OCI-LY3 (cell line): ENCODE data around the gene CUL1.

Experiments
- H2AFZ ChIP-seq: fragments of 200-600, 300-600 bp; shearing (Covaris generic); 2 replicates; pipeline ENCODE4 v1.6.0; 2014; ENCODE audit warnings: antibody characterized with exemption, low read depth, low read length
- H3K27ac ChIP-seq: fragments of 200-600, 300-600 bp; sonication (generic); 2 replicates; pipeline ENCODE4 v1.5.1; 2014; ENCODE audit warnings: mild to moderate bottlenecking, low read length, moderate library complexity, mixed read lengths
- H3K27me3 ChIP-seq: fragments of 200-600, 300-600 bp; sonication (generic); 2 replicates; pipeline ENCODE4 v1.6.1; 2014; ENCODE audit warnings: low read depth, low read length, mixed read lengths
- H3K36me3 ChIP-seq: fragments of 200-600, 300-600 bp; sonication (generic); replicated peaks from 2 replicates; pipeline ENCODE3; 2014; ENCODE audit warnings: low read depth, low read length, mixed read lengths
- H3K4me1 ChIP-seq: fragments of 300-600, 200-600 bp; sonication (generic); 2 replicates; pipeline ENCODE4 v1.6.1; 2014; ENCODE audit warnings: low read length, mixed read lengths
- H3K4me2 ChIP-seq: fragments of 200-600, 300-600 bp; sonication (generic); 2 replicates; pipeline ENCODE4 v1.6.1; 2014; ENCODE audit warnings: low read length, mixed read lengths
- H3K4me3 ChIP-seq: fragments of 300-600, 200-600 bp; sonication (generic); 2 replicates; pipeline ENCODE4 v1.5.1; 2014; ENCODE audit warnings: antibody characterized with exemption, mild to moderate bottlenecking, low read length, moderate library complexity
- H3K79me2 ChIP-seq: fragments of 300-600, 200-600 bp; shearing (Covaris generic); 2 replicates; pipeline ENCODE4 v1.6.1; 2014; ENCODE audit warnings: mild to moderate bottlenecking, low read length, mixed read lengths
- H3K9ac ChIP-seq: fragments of 300-600, 200-600 bp; shearing (Covaris generic); 2 replicates; pipeline ENCODE4 v1.6.0; 2014; ENCODE audit warnings: mild to moderate bottlenecking, low read length, moderate library complexity
- H3K9me3 ChIP-seq: fragments of 200-600, 300-600 bp; shearing (Covaris generic); 2 replicates; pipeline ENCODE4 v1.6.1; 2014; ENCODE audit warnings: low read length, mixed read lengths; ENCODE audit not compliant: insufficient read depth
- H4K20me1 ChIP-seq: fragments of 200-600, 300-600 bp; sonication (generic); 2 replicates; pipeline ENCODE4 v1.6.1; 2016; ENCODE audit warnings: low read length, mixed read lengths; ENCODE audit not compliant: insufficient read depth
- EZH2phosphoT487 ChIP-seq: fragments of 200-600 bp; shearing (Covaris generic); IDR thresholded peaks from 2 replicates; pipeline ENCODE4 v1.6.1; 2018; ENCODE audit warnings: antibody characterized with exemption, mixed run types, low read depth
- TF ChIP-seq, protein P1 (sequence below): fragments of 200-600, 300-600 bp; sonication (generic); IDR thresholded peaks from 2 replicates; pipeline ENCODE4 v1.5.1; 2014; ENCODE audit warnings: antibody characterized with exemption, low read length, low read depth

The CUL1 gene

DNA sequence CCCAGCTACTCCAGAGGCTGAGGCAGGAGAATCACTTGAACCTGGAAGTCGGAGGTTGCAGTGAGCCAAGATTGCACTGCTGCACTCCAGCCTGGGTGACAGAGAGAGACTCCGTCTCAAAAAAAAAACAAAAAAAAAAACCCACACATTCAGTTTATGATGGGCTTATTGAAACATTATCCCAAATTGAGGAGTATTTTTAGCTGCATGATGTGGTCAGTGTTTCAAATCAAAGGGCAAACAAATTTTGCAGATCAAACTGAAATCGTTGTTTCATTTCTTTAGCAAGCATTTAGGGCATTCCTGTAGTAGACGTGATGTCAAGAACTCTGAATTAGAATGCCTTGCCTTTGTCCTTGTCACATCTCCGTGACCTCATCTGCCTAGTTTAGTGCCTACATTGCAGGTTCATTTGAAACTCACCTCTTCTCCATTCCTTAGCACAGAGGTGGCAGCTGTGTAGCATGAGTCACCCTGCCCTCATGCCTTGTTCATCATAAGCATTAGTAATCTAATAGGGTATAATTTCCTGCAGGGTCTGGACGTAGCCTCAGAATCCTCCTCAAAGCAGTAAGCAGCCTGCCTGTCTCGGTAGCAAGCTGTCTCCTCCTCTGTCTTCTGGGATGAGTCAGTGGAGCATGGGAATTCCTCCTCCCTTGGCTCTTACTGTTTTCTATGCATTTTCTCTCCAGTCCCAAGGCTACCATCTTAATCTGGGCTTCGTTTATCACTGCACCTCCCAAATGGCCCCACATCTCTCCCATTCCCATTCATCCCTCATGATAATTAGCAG is 73.8 kb downstream of the CUL1 start:
- Histone ChIP-seq H3K27me3 (no peaks in the 10 kb centered on the region), H2AFZ (no peak overlapping the region), H3K4me1 (peaks cover 2% of the 10 kb centered on the region; the same call in 1 of the 2 replicates), H3K79me2 (peaks cover 5% of the 10 kb centered on the region; the same call in 1 of the 2 replicates), H3K4me2 (no peak overlapping the region), H3K27ac (no peak overlapping the region), H3K9me3 (no peaks in the 10 kb centered on the region), H3K9ac (no peak overlapping the region), H3K4me3 (no peak overlapping the region), H3K36me3 (peaks cover 50% of the 10 kb centered on the region), H4K20me1 (0 out of 2 replicates have a peak, but pooled peaks cover 8% of the 10 kb centered on the region)
- no peak for TF ChIP-seq EZH2phosphoT487
- TF ChIP-seq, protein P1, sequence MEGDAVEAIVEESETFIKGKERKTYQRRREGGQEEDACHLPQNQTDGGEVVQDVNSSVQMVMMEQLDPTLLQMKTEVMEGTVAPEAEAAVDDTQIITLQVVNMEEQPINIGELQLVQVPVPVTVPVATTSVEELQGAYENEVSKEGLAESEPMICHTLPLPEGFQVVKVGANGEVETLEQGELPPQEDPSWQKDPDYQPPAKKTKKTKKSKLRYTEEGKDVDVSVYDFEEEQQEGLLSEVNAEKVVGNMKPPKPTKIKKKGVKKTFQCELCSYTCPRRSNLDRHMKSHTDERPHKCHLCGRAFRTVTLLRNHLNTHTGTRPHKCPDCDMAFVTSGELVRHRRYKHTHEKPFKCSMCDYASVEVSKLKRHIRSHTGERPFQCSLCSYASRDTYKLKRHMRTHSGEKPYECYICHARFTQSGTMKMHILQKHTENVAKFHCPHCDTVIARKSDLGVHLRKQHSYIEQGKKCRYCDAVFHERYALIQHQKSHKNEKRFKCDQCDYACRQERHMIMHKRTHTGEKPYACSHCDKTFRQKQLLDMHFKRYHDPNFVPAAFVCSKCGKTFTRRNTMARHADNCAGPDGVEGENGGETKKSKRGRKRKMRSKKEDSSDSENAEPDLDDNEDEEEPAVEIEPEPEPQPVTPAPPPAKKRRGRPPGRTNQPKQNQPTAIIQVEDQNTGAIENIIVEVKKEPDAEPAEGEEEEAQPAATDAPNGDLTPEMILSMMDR, result no peak

DNA sequence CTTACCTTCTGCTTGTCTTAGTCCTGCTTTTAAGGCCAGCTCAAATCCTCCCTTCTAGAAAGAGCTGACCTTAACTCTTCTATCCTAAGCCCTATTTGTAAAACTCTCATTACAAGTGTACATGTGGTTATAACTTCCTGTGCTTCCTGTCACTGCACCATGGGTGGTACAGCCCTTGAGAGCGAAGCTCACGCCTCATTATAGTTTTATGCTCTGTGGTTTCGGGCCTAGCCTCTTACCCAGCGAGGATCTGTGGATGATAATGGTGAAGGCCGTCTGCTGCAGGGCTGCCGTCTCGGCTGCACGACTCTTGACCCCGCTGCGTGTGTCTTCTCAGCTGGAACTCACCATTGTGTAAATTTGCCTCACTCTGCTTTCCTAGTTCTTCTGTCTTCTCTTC is 74.6 kb downstream of the CUL1 start:
- TF ChIP-seq, protein P1, result no peak
- TF ChIP-seq EZH2phosphoT487, result no peak
- Histone ChIP-seq H3K4me1 (peaks cover 2% of the 10 kb centered on the region; the same call in 1 of the 2 replicates), H3K27ac (no peak overlapping the region), H3K4me2 (no peak overlapping the region), H3K9me3 (no peaks in the 10 kb centered on the region), H4K20me1 (0 out of 2 replicates have a peak, but pooled peaks cover 8% of the 10 kb centered on the region), H3K4me3 (no peak overlapping the region), H3K36me3 (peaks cover 48% of the 10 kb centered on the region), H3K27me3 (no peaks in the 10 kb centered on the region), H3K79me2 (peaks cover 5% of the 10 kb centered on the region; the same call in 1 of the 2 replicates), H2AFZ (no peak overlapping the region), H3K9ac (no peak overlapping the region)

- Histone ChIP-seq H3K9ac (no peak overlapping the region), H3K9me3 (no peaks in the 10 kb centered on the region), H3K4me1 (peaks cover 2% of the 10 kb centered on the region; the same call in 1 of the 2 replicates), H4K20me1 (0 out of 2 replicates have a peak, but pooled peaks cover 8% of the 10 kb centered on the region), H3K36me3 (peaks cover 49% of the 10 kb centered on the region), H3K27ac (no peak overlapping the region), H3K27me3 (no peaks in the 10 kb centered on the region), H2AFZ (no peak overlapping the region), H3K4me3 (no peak overlapping the region), H3K79me2 (peaks cover 5% of the 10 kb centered on the region; the same call in 1 of the 2 replicates), H3K4me2 (no peak overlapping the region)
- no peak for TF ChIP-seq EZH2phosphoT487
- TF ChIP-seq, protein P1, result no peak
Measured at GRCh38 chr7:148774471-148774870, 75.8 kb downstream of the CUL1 start.

GRCh38 chr7:148782757-148783456 is 84.2 kb downstream of the CUL1 start:
- Histone ChIP-seq H3K27me3 (no peaks in the 10 kb centered on the region), H3K4me2 (no peak overlapping the region), H3K4me3 (no peak overlapping the region), H2AFZ (no peak overlapping the region), H3K9me3 (no peaks in the 10 kb centered on the region), H3K27ac (no peak overlapping the region), H3K9ac (no peak overlapping the region), H3K79me2 (no peaks in the 10 kb centered on the region; the same call in 1 of the 2 replicates), H4K20me1 (no peaks in the 10 kb centered on the region), H3K36me3 (peaks cover 38% of the 10 kb centered on the region), H3K4me1 (0 out of 2 replicates have a peak, but pooled peaks cover 4% of the 10 kb centered on the region)
- TF ChIP-seq, protein P1, result no peak
